KOPT-K1 (cell line): Measurements from ENCODE around the gene APOBEC3A.
"Not testable (repeated sequence)": the region's sequence is repeated elsewhere in the genome, so short reads cannot be mapped to it uniquely, and the experiment has no call there.

ENCODE experiments used
- H3K27ac ChIP-seq: fragments of 200-600 bp; sonication (generic); 2 replicates; pipeline ENCODE4 v1.5.1; 2016; ENCODE audit warnings: antibody characterized with exemption, mild to moderate bottlenecking, low read depth, low read length; ENCODE audit not compliant: poor library complexity, severe bottlenecking
- H3K36me3 ChIP-seq: fragments of 200-600 bp; sonication (generic); 2 replicates; pipeline ENCODE4 v1.5.1; 2017; ENCODE audit warnings: antibody characterized with exemption, mild to moderate bottlenecking, low read length, moderate library complexity; ENCODE audit not compliant: insufficient read depth
- H3K9me3 ChIP-seq: fragments of 200-600 bp; sonication (generic); 2 replicates; pipeline ENCODE4 v1.5.1; 2017; ENCODE audit warnings: antibody characterized with exemption, low read length, mild to moderate bottlenecking; ENCODE audit not compliant: insufficient read depth, poor library complexity, severe bottlenecking

Gene APOBEC3A

GRCh38 chr22:38950527-38951295 lies 6.7 kb upstream of the APOBEC3A start:
- H3K9me3 ChIP-seq: no peaks in the 10 kb centered on the region
- H3K36me3 ChIP-seq: no peaks in the 10 kb centered on the region
- no peak overlapping the region for H3K27ac ChIP-seq

GRCh38 chr22:38951734-38952133 lies 5.7 kb upstream of the APOBEC3A start:
- H3K36me3 ChIP-seq: no peaks in the 10 kb centered on the region
- H3K27ac ChIP-seq: no peak overlapping the region
- H3K9me3 ChIP-seq: no peaks in the 10 kb centered on the region

DNA sequence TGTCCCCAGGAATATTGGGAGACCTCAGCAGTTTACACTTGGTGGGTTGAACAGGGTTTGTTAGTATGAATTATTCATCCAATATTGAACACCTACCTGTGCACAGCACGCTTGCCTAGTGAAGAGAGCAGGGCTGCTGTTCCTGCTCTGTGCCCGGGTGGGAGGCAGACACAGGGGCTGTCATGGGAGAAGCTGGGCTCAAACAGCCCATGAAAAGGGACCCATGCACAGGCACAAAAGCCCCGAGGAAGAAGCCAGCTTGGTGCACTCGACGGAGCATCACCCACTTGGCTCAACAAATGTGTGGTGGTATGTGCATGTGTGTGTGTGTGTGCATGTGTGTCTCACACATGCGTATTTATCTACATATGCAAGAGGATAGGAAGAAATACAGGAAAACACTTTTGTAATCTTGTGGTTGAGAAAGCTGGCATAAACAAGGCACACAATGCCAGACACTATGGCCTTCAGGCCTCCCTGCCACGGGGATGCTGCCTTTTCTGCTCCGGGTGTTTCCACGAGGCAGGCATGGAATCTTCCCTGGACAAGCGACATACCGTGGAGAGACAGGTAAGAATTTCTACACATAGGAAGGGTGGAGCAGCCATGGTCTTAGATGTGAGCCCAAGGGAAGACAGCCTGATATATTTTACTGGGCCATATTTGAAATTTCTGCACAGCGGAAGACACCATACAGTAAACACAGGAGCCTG lies 5.0 kb upstream of the APOBEC3A start:
- Histone ChIP-seq H3K36me3 (no peaks in the 10 kb centered on the region), H3K9me3 (no peaks in the 10 kb centered on the region), H3K27ac (no peak overlapping the region)

DNA sequence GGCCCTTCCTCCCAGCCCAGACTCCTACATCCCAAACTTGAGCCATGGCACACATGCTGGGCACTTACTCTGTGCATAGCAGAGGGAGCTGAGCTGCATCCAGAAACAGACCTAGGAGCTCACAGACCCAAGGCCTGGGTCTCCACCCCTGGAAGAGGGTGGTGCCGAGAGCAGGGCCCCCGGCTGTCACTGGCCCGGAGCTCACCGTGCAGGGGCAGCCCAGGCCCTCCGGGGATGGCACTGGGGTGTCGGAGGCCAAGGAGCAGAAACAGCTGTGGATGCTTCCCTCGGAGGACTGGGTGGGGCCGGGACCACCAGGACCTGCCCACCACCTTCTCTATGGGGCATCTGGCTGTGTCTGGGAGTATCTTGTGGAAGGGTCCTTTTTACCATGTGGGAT lies 4.3 kb upstream of the APOBEC3A start:
- Histone ChIP-seq H3K9me3 (no peaks in the 10 kb centered on the region), H3K27ac (no peak overlapping the region), H3K36me3 (no peaks in the 10 kb centered on the region)

DNA sequence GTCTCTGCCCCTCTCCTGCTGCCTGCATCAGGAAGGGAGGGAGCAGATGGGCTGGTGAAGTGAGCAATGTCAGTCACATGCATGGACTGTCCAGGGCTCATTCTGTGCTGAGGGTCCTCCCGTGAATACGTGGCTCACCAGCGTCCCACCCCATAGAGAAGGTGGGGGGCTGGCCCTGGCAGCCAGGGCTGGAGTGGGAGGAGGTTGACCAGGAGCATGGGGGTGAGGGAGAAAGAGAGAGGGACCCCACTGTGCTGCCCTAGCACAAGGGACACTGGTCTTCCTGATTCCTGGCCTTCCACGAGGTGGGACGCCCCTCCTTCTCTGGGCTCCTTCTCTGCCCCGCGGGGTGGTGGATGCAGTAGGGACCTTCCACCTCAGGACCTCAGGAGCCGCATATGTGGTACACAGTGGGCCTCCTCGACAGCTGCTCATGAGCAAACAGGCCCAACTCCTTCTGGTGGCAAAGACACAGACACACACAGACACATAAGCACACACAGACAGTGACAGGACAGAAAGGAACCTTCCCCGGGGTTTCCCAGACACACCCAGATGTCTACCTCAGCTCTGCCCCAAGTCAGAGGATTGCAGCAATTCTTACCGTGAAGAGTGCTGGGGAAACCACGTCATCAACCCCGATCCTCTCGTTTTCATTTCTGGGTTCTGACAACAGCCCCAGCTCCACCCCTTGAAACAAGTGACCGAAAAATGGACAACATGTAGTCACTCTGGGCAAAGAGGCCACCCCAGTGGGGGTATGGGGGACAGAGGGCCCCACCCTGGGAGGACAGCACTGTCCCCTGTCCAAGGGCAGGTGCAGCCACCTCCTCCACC lies 3.6 kb upstream of the APOBEC3A start:
- H3K9me3 ChIP-seq: no peaks in the 10 kb centered on the region
- H3K27ac ChIP-seq: no peak overlapping the region
- H3K36me3 ChIP-seq: no peaks in the 10 kb centered on the region

DNA sequence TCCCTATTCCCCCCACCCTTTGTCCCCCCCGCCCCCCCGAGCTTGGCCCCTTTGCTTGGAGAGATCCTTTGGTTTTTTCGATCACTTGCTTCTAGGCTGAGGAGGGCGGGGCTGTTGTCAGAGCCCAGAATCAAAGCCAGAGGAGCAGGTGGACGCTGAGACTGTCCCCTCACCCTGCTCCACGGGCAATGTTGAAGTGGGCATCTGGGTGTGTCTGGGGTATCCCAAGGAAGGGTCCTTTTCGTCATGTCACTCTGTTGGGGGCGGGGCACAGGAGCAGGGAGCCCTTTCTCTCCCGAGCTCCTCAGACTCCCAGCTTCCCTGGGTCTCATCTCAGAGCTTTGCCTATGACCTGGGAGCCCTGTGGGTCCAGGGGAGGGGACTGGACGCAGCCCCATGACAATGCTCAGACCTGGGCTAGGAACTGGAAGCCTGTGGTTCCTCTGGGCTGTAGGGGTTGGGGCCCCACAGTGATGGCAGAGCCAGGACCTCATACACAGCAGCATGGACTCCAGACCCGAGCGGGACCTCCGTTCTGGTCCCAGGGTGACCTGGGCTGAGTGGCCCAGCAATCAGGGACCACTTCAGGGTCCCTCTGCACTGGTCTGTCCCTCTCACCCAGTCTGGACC lies 2.9 kb upstream of the APOBEC3A start:
- Histone ChIP-seq H3K36me3 (no peaks in the 10 kb centered on the region), H3K9me3 (no peaks in the 10 kb centered on the region), H3K27ac (no peak overlapping the region)

- Histone ChIP-seq H3K9me3 (no peaks in the 10 kb centered on the region), H3K36me3 (no peaks in the 10 kb centered on the region), H3K27ac (no peak overlapping the region)
These were observed 2.0 kb upstream of the APOBEC3A start for GRCh38 chr22:38955250-38955905.

GRCh38 chr22:38955926-38956325 lies 1.5 kb upstream of the APOBEC3A start:
- Histone ChIP-seq H3K27ac (no peak overlapping the region), H3K9me3 (no peaks in the 10 kb centered on the region), H3K36me3 (no peaks in the 10 kb centered on the region)

DNA sequence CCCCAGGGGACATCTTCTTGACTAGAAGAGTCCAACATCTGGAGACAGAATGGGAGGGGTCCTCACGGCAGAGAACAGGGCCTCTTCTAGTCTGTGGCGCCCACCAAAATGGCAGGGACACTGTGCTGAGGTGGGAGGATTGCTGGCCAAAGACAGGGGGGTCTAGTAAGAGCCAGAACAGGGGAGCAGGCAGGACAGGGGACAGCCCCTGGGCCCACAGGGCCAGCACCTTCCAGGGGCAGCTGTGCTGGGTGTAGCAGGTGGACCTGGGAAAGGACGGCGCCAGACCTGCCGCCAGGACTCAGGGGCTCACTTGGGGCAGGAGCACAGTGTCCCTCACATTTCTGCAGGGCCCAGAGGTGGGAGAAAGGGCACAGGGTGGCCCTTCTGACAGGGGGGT lies 858 bp upstream of the APOBEC3A start:
- H3K9me3 ChIP-seq: no peaks in the 10 kb centered on the region
- H3K36me3 ChIP-seq: no peaks in the 10 kb centered on the region
- no peak overlapping the region for H3K27ac ChIP-seq

GRCh38 chr22:38957808-38958650 lies 620 bp downstream of the APOBEC3A start:
- H3K27ac ChIP-seq: no peak overlapping the region
- no peaks in the 10 kb centered on the region for H3K36me3 ChIP-seq
- no peaks in the 10 kb centered on the region for H3K9me3 ChIP-seq

DNA sequence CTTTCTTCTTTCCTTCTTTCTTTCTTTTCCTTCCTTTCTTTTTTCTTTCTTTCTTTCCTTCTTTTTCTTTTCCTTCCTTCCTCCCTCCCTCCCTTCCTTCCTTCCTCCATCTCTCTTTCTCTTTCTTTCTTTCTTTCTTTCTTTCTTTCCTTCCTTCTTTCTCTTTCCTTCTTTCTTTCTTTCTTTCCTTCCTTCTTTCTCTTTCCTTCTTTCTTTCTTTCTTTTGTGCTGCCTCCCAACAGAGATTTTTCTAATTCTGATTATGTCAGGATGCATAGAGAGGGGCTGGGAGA lies 1.2 kb downstream of the APOBEC3A start:
- not testable (repeated sequence) for H3K9me3 ChIP-seq

DNA sequence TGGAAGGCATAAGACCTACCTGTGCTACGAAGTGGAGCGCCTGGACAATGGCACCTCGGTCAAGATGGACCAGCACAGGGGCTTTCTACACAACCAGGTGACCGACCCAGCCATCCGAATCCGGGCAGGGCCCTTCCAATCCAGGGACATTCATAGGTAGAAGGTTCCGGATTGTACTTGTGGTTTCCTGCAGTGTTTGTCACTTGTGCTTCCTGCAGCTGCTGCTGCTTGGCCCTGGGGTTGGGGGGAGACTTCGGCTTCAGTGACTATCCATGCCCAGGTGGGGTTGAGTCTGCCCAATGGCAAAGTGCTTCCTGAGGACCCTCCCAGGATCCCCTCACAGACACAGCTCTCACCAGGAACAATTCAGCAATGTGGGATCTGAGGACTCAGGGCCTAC lies 2.2 kb downstream of the APOBEC3A start:
- Histone ChIP-seq H3K36me3 (no peaks in the 10 kb centered on the region), H3K9me3 (no peaks in the 10 kb centered on the region), H3K27ac (no peak overlapping the region)

More for the DNA sequence above, 1.2 kb downstream of the APOBEC3A start:
- H3K27ac ChIP-seq, H3K36me3 ChIP-seq: not testable (repeated sequence)

GRCh38 chr22:38960673-38961072 lies 3.3 kb downstream of the APOBEC3A start:
- not testable (repeated sequence) for H3K9me3 ChIP-seq, H3K36me3 ChIP-seq, H3K27ac ChIP-seq

DNA sequence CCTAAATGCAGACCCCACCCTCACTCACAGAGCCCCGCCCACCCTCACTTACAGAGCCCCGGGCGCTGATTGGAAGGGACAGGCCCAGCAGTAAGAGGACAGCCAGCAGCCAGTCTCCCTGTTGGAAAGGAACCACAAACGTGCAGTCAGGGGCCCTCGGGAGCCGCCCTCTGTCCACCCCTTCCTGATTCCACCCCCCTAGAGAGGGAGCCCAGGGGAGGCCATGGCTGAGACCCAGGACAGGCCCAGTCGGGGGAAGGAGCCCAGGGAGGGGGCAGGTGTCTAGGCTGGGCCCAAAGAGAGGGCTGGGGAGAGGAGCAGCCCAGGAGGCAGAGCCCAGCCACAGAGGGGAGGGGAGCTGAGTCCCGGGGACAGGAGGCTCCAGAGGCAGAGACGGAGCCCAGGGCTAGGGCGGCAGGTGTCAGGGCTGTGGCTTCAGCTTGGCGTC lies 5.9 kb downstream of the APOBEC3A start:
- not testable (repeated sequence) for H3K36me3 ChIP-seq, H3K9me3 ChIP-seq, H3K27ac ChIP-seq
